K562 (cell line): ENCODE results near the gene OPCML. TPM values are rescaled to one million over a fixed set of nuclear protein-coding genes. Genes with fewer than 3 reads are reported as not detected.

Source experiments
- ATAC-seq: fragments of 200-7000 bp; cut with Tn5 transposase; 3 replicates; pipeline ENCODE4 v1.9.1; 2020; ENCODE audit warnings: moderate library complexity
- BruUV-seq: library from RNA; stranded (reverse); fragments of 400-500 nt; replicated peaks from 2 replicates; lab custom pipeline; 2021; lab: Mats Ljungman, UMichigan
- CTCF ChIA-PET: fragments of 300-600 bp; formaldehyde crosslinking; extraction: SDS; loops from one replicate; lab custom pipeline; 2021; ENCODE audit warnings: low intra/inter-chr PET ratio; lab: Yijun Ruan, JAX
- POLR2A ChIA-PET: fragments of 300-600, 350-650 bp; sonication (Branson Sonifier 250); formaldehyde crosslinking; extraction: SDS; loops from one replicate; lab custom pipeline; 2021; ENCODE audit warnings: antibody characterized with exemption, inconsistent platforms; lab: Yijun Ruan, JAX
- DNase-seq, 4 experiments: peaks; one replicate each; pipeline versions ENCODE4 v3.0.0 to v3.0.0-alpha.2; 2011 to 2018; ENCODE audit warnings: low spot score in 3 of 4, mixed read lengths in 3 of 4; ENCODE audit errors: extremely low read depth in 1 of 4
- FAIRE-seq: peaks from 2 replicates; lab custom pipeline; 2011; peaks lifted over from hg19 to GRCh38; lab: Jason Lieb, UNC
- H2AFZ ChIP-seq: 2 replicates; pipeline ENCODE4 v1.6.0; 2011; ENCODE audit warnings: low read depth, low read length, control low read depth, inconsistent platforms
- H3K27ac ChIP-seq: fragments of 200-600 bp; 3 replicates; pipeline ENCODE4 v1.8.0; 2011; ENCODE audit warnings: low read depth, mild to moderate bottlenecking, control low read depth, inconsistent platforms, low read length, moderate library complexity, mixed read lengths; ENCODE audit errors: extremely low read depth
- H3K27me3 ChIP-seq, 2 experiments: fragments of 300-600 bp in 1 of 2; 2 replicates in 1 of 2; 3 replicates in 1 of 2; pipeline versions ENCODE4 v1.6.0 to v1.8.0; 2011; ENCODE audit warnings: inconsistent platforms in 2 of 2, low read length in 2 of 2, mild to moderate bottlenecking in 1 of 2, mixed read lengths in 1 of 2, moderate library complexity in 1 of 2; ENCODE audit not compliant: control insufficient read depth in 2 of 2, insufficient read depth in 2 of 2
- H3K36me3 ChIP-seq: fragments of 300-600 bp; 3 replicates; pipeline ENCODE4 v1.8.0; 2011; ENCODE audit warnings: mild to moderate bottlenecking, low read length, inconsistent platforms; ENCODE audit not compliant: control insufficient read depth, insufficient read depth
- H3K4me1 ChIP-seq, 2 experiments: fragments of 200-600 bp in 1 of 2; replicated peaks in 1 of 2; 2 replicates in 1 of 2; 3 replicates in 1 of 2; pipeline versions ENCODE4 v1.5.1 to v1.8.0; 2011; ENCODE audit warnings: inconsistent platforms in 2 of 2, low read length in 2 of 2, mild to moderate bottlenecking in 1 of 2, mixed read lengths in 1 of 2, moderate library complexity in 1 of 2; ENCODE audit not compliant: control insufficient read depth in 2 of 2, insufficient read depth in 2 of 2
- H3K4me2 ChIP-seq: 2 replicates; pipeline ENCODE4 v1.6.1; 2011; ENCODE audit warnings: low read length, control low read depth, inconsistent platforms, mixed read lengths; ENCODE audit not compliant: insufficient read depth
- H3K4me3 ChIP-seq: fragments of 200-600 bp; sonication (generic), shearing (Covaris generic); 2 replicates; pipeline ENCODE4 v1.5.1; 2016; ENCODE audit warnings: control low read depth, inconsistent platforms
- H3K79me2 ChIP-seq: fragments of 200-600 bp; 3 replicates; pipeline ENCODE4 v1.8.0; 2011; ENCODE audit warnings: low read length, inconsistent platforms; ENCODE audit not compliant: control insufficient read depth, insufficient read depth
- H3K9ac ChIP-seq, 2 experiments: 2 replicates each; pipeline versions ENCODE4 v1.6.0 to v1.6.1; 2011; ENCODE audit warnings: low read depth in 2 of 2, low read length in 2 of 2, control low read depth in 1 of 2, inconsistent platforms in 1 of 2, mild to moderate bottlenecking in 1 of 2, mixed read lengths in 1 of 2; ENCODE audit not compliant: insufficient read depth in 1 of 2
- H3K9me1 ChIP-seq: one replicate; pipeline ENCODE4 v1.6.0; 2011; ENCODE audit warnings: inconsistent platforms, mild to moderate bottlenecking, low read length, moderate library complexity; ENCODE audit not compliant: control insufficient read depth, insufficient read depth
- H3K9me3 ChIP-seq: replicated peaks from 2 replicates; pipeline ENCODE4 v1.5.1; 2011; ENCODE audit warnings: low read depth, low read length, inconsistent platforms; ENCODE audit not compliant: control insufficient read depth, insufficient read depth
- H4K20me1 ChIP-seq: replicated peaks from 2 replicates; pipeline ENCODE4 v1.6.1; 2011; ENCODE audit warnings: low read length, inconsistent platforms, mixed read lengths; ENCODE audit not compliant: control insufficient read depth, insufficient read depth
- SMARCA4 ChIP-seq: fragments of 450-650 bp; IDR thresholded peaks from 2 replicates; pipeline ENCODE4 v1.6.1; 2016
- WGBS: fragments of 100-300 bp; shearing (Covaris generic); methylation state at CpG from one replicate; pipeline ENCODE4 v1.1.6; 2016; ENCODE audit warnings: low coverage, mixed read lengths; ENCODE audit not compliant: insufficient coverage; ENCODE audit errors: missing lambda C conversion rate; 5-methylcytosine and 5-hydroxymethylcytosine counted together
- in situ Hi-C: fragments of 300-500 bp; cut with MboI; formaldehyde crosslinking; loops from 4 replicates; pipeline ENCODE4 v1.15.0; 2018; ENCODE audit warnings: inconsistent platforms, mixed read lengths
- intact Hi-C: fragments of 100-400 bp; cut with micrococcal nuclease; formaldehyde crosslinking; loops from 2 replicates; pipeline ENCODE4 v1.14.2; 2022
- polyA plus RNA-seq, 8 experiments: library from polyadenylated mRNA; depleted of rRNA in 4 of 8; stranded (reverse) in 5 of 8; unstranded in 3 of 8; fragments of >200 nt; fragmentation: Nextera tagmentation in 2 of 8; fragmentation: Illumina TruSeq in 1 of 8; extraction: Ambion mirVana in 2 of 8; extraction: Trizol in 1 of 8; gene quantifications; 2 replicates each; pipeline versions ENCODE4 v1.2.1 to v1.2.3, GENCODE V29; 2011 to 2014; ENCODE audit warnings: inconsistent platforms in 1 of 8, missing spikeins in 1 of 8
- total RNA-seq, 7 experiments: library from RNA; depleted of rRNA in 6 of 7; stranded (reverse); fragments of >200 nt in 6 of 7; fragmentation: Illumina TruSeq in 2 of 7; extraction: Trizol in 2 of 7; gene quantifications; 2 replicates each; pipeline versions ENCODE4 v1.2.1 to v1.2.3, GENCODE V29; 2011 to 2021; ENCODE audit warnings: low replicate concordance in 1 of 7
- TF ChIP-seq, protein P1 (sequence below): fragments of 450-650 bp; IDR thresholded peaks from 2 replicates; pipeline ENCODE4 v1.6.1; 2016

The OPCML gene
- total and polyA plus RNA-seq, 9 of the 15 experiments (the other 6 are each of a cell fraction or from before 2014, with no cell fraction given): not detected

DNA sequence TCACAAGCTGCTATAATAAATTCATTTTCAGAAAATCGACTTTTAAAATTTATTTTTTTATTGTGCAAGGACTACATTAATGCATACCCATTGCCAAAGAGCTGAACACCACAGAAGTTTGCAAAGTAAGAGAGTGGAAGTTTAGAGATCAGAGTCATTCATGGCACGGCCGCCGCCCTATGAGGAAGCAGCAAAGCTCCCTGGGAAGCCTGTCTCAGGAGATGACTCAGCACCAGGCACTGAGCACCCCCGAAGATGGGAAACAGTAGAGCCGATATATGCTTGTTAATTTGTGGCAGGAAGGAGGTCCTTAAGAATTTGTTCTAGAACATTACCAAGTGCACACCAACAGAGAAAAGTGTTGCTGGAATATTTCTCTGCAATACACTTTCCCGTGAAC is 693.7 kb downstream of the OPCML start:
- DNase-seq: no peak
- Histone ChIP-seq H4K20me1 (no peaks in the 10 kb centered on the region), H2AFZ (no peak overlapping the region), H3K9me1 (no peaks in the 10 kb centered on the region), H3K79me2 (no peaks in the 10 kb centered on the region), H3K9ac (no peak overlapping the region), H3K4me1 (no peaks in the 10 kb centered on the region), H3K27ac (no peak overlapping the region), H3K9me3 (no peaks in the 10 kb centered on the region), H3K27me3 (no peaks in the 10 kb centered on the region), H3K4me3 (no peak overlapping the region), H3K36me3 (no peaks in the 10 kb centered on the region), H3K4me2 (no peak overlapping the region)
- TF ChIP-seq, protein P1, sequence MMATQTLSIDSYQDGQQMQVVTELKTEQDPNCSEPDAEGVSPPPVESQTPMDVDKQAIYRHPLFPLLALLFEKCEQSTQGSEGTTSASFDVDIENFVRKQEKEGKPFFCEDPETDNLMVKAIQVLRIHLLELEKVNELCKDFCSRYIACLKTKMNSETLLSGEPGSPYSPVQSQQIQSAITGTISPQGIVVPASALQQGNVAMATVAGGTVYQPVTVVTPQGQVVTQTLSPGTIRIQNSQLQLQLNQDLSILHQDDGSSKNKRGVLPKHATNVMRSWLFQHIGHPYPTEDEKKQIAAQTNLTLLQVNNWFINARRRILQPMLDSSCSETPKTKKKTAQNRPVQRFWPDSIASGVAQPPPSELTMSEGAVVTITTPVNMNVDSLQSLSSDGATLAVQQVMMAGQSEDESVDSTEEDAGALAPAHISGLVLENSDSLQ: no peak
- in situ Hi-C loops (no loop called here), intact Hi-C loops (no loop called here)
- BruUV-seq: no TSS peak
- POLR2A ChIA-PET: interaction anchor here (0.6 kb wide), 1 partner anchor 11 kb away, joined by 3 read pairs; no protein-coding TSS in a partner anchor
- 0% methylated on average over 6 of the region's 7 CpGs for WGBS
- FAIRE-seq: no peak
- CTCF ChIA-PET: no interaction called here
- no peak for ATAC-seq

DNA sequence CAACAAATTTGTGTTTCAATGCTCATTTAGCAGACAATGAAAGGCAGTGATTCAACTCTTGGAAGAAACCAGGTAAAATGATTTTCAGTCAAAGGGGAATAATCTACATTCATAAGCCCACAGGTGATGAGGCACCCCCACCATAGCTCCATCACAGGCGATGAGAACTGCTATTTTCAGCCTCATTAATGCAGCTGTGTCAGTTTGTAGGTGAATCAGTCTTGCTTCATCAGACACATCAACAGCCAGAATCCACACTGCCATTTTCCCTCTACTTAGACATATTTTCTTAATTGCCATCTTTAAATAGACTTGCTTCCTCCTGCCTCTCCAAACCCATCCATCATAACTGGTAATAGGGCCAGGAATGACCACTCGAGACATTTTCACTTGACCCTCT is 701.0 kb downstream of the OPCML start:
- ChIA-PET POLR2A (no interaction called here), CTCF (no interaction called here)
- BruUV-seq: no TSS peak

More for the DNA sequence above, 701.0 kb downstream of the OPCML start:
- in situ Hi-C loops (no loop called here), intact Hi-C loops (no loop called here)
- Histone ChIP-seq H3K4me2 (no peak overlapping the region), H4K20me1 (no peaks in the 10 kb centered on the region), H3K27me3 (no peaks in the 10 kb centered on the region), H3K36me3 (no peaks in the 10 kb centered on the region), H3K79me2 (no peaks in the 10 kb centered on the region)
- no peak for DNase-seq
- TF ChIP-seq SMARCA4: no peak
- TF ChIP-seq, all 486 proteins: peak for 0
- Histone ChIP-seq H3K9me3 (no peaks in the 10 kb centered on the region), H3K4me1 (no peaks in the 10 kb centered on the region), H2AFZ (no peak overlapping the region), H3K9me1 (no peaks in the 10 kb centered on the region), H3K9ac (no peak overlapping the region), H3K27ac (no peak overlapping the region), H3K4me3 (no peak overlapping the region)
- no peak for ATAC-seq
- 0% methylated on average over 2 of the region's 2 CpGs for WGBS
- FAIRE-seq: no peak
